ENCODE measurements around the gene TTC39A.

DNA sequence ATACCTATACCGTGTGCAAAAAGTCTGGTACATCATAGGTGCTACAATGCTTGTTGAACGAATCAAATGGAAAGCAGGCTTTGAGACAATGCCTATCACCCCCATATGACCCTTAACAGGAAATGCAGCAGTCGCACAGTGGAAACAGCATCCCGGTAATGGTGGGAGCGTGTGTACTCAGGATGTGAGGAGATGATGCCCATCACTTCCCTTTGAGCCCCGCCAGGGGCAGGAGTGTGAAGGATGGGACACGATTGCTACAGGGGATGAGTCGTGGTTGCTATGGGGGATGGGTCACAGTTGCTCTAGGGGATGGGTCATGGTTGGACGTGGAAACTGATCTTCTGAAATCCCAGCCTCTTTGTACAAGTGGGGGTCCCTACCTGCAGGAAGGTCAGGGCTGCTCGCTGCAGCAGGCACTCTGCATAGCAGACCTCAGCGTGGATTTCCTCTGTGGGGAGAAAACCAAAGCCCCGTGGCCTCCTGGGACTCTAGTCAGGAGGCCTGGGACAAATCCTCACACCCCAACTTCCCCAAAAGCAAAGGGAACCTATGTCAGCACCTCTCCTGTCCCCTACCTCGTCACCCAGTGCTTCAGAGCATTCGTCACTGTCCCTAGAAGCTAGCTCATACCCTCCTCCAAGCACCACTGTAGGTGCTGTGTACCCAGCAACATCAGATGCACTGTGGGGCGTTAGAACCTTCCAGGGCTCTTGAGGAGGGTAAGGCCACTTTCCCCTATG is 19.3 kb downstream of the TTC39A start:
- no peak for TF ChIP-seq POLR2A (IDR thresholded peaks at IDR 0.05)
- TF ChIP-seq CTCF (IDR thresholded peaks at IDR 0.05): no peak
